GM21825 (cell line): ENCODE measurements around the gene COPS7B.

Experiments used
- ATAC-seq: cut with Tn5 transposase; IDR thresholded peaks from one replicate; pipeline ENCODE4 v1.9.1; 2021; ENCODE audit warnings: mild to moderate bottlenecking, moderate library complexity; ENCODE audit not compliant: unreplicated experiment

Gene COPS7B

GRCh38 chr2:231785413-231785812, 832 bp upstream of the COPS7B start:
- ATAC-seq, result no peak

- peak; percentile 3 for ATAC-seq
Measured at GRCh38 chr2:231785822-231786176, 446 bp upstream of the COPS7B start.

GRCh38 chr2:231786917-231787292, 660 bp downstream of the COPS7B start:
- ATAC-seq, result no peak

GRCh38 chr2:231791107-231791506, 4.9 kb downstream of the COPS7B start:
- ATAC-seq, result no peak

- ATAC-seq, result no peak
Measured at GRCh38 chr2:231794383-231794782, 8.1 kb downstream of the COPS7B start.

GRCh38 chr2:231795525-231796327, 9.5 kb downstream of the COPS7B start:
- no peak for ATAC-seq

GRCh38 chr2:231800493-231801091, 14.3 kb downstream of the COPS7B start:
- ATAC-seq, result no peak

GRCh38 chr2:231803501-231804138, 17.4 kb downstream of the COPS7B start:
- ATAC-seq, result no peak

- no peak for ATAC-seq
Measured at GRCh38 chr2:231807020-231807419, 20.8 kb downstream of the COPS7B start.

- ATAC-seq, result no peak
Measured at GRCh38 chr2:231810905-231811304, 24.7 kb downstream of the COPS7B start.

- no peak for ATAC-seq
Measured at GRCh38 chr2:231816327-231817026, 30.2 kb downstream of the COPS7B start.

GRCh38 chr2:231819447-231820042, 33.3 kb downstream of the COPS7B start:
- no peak for ATAC-seq

GRCh38 chr2:231820786-231821303, 34.6 kb downstream of the COPS7B start:
- ATAC-seq, result no peak

- ATAC-seq, result no peak
Measured at GRCh38 chr2:231821908-231822307, 35.7 kb downstream of the COPS7B start.

GRCh38 chr2:231853105-231853504, 66.9 kb downstream of the COPS7B start:
- ATAC-seq, result no peak

GRCh38 chr2:231854616-231855125, 68.4 kb downstream of the COPS7B start:
- no peak for ATAC-seq

GRCh38 chr2:231856959-231857358, 70.7 kb downstream of the COPS7B start:
- ATAC-seq, result no peak
